ENCODE results near the gene CCDC83. TPM values are rescaled to one million over a fixed set of nuclear protein-coding genes. Genes with fewer than 3 reads are reported as not detected.

CCDC83 gene
- not detected in 2 replicates for total RNA-seq
- not detected for polyA plus RNA-seq (2012)

DNA sequence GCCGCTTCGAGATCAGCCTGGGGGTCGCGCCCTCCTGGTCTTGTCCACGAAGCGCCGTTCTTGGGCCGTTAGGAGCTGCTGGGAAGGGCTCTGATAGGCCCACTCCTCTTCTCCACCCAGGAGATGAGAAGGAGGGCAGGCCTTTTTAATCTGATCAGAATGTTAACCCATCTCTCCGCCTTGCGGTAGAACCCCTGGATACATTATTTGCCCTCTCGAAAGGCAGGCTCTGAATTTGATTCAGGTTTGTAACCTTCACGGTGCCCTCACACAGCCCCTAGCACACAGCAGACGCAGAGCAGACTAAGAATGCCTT lies at the start of gene CCDC83:
TSS of gene CCDC83 (plus strand) at position 43 of the 316 bp plus-strand sequence. CDS start 9,741 bp downstream, outside the sequence.
- DNase-seq (ENCODE audit: low read depth) = no peak

DNA sequence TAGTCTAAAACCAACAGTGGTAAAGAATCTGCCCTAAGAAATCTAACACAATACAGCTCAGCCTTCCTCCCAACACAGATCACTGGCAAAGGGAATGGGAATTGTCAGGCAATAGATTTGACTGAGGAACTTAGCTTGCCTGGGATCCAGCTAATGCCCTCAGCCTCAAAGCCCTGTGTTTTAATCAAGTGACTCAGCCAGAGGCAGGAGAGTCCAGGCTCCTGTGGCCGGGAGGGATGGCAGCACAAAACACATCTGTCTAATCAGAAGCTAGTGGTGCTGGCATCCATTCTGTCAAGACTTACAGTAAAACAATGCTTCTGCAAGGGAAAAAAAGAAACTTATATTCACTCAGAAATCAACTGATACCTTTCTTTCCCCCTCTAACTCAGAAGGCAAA lies 49.8 kb upstream of the CCDC83 start:
- DNase-seq (ENCODE audit: low read depth) = peak; percentile 38

DNA sequence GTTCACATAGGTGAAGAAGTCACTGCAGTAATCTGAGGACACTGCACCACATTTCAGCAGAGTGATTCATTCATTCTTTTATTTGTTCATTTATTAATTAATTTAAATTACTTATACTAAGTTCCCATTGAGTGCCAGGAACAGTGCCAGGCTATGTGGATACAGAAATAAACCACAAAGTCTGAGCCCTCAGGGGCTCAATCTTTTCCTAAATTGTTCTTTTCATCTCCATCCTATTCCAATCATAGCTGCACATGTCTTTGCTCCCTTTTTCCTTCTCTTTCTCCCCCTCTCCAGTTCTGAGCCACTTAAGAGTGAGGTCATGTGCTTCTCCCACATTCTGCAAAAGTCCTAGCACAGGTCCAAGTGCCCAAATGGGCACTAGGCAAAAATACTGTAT lies 49.2 kb upstream of the CCDC83 start:
- DNase-seq (ENCODE audit: low read depth) = no peak

DNA sequence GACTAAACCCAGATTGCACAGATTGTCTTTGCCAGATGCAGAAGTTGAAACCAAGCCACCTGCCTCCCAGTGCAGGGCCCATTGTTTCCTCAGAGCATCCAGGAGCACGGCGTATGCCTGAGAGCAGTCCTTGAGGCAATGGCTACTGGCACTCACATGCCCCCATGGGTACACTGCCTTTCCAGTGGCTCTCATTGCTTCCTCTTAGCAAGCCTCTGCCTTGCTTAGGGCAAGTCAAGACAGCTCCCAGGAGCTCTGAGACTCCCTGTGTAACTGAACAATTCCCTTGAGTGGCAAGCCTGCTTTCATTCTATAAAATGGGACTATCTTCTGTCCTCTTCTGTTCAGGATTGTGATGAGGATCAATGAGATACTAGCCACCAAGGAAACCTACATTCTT lies 48.3 kb upstream of the CCDC83 start:
- no peak for DNase-seq (ENCODE audit: low read depth)

DNA sequence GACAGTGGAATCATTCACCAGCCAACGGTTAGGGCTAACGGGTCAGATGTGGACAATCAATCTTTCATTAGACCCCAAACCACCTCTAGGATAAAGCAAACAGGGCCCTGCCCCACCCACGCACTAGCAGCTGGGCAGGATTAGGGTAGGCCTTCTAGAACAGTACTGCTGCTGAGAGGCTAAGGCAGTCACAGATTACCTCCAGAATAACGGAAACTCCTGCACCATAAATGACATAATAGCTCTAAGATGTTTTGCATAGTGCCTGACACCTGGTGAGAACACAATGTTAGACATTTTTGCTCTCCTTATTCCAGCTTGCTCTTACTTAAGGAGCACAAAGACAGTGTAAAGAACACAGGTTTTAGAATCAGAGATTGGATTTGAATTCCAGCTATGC lies 46.0 kb upstream of the CCDC83 start:
- DNase-seq (ENCODE audit: low read depth) = peak; percentile 39

DNA sequence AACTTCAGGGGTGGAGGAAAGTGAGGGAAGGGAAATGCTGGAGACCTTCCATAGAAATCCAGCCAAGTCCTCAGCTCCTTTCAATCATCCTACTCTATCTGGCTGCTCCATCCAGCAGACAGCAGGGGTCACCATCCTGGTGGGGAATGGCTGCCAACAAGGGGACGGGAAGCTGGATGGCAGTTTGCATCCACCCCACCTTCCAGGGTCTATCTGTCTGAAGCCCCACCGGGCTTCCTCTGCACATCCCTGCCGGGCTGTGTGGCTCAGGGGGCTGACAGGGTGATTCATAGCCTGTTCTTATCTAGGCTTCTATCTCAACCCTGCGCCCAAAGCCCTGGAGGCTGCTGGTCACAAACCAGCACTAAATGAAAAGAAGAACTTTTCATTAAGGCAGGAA lies 45.3 kb upstream of the CCDC83 start:
- peak; percentile 30 for DNase-seq (ENCODE audit: low read depth)

DNA sequence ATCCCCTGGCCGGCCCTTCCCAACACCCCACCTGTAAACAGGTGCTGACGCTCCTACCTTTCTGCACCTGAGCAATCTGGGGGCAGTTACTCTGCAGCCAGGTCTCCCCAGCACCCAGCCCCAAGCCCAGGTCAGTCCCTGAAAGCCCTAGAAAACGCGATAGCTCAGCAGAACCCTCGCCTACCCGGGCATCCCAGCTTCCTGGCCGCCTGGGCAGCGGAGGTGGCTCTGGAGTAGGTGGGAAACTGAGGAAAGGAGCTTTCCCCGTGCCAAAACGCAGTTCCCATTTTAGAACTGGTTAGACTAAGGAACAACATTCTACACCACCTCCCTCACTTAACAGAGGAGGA lies 44.7 kb upstream of the CCDC83 start:
- DNase-seq (ENCODE audit: low read depth) = no peak

DNA sequence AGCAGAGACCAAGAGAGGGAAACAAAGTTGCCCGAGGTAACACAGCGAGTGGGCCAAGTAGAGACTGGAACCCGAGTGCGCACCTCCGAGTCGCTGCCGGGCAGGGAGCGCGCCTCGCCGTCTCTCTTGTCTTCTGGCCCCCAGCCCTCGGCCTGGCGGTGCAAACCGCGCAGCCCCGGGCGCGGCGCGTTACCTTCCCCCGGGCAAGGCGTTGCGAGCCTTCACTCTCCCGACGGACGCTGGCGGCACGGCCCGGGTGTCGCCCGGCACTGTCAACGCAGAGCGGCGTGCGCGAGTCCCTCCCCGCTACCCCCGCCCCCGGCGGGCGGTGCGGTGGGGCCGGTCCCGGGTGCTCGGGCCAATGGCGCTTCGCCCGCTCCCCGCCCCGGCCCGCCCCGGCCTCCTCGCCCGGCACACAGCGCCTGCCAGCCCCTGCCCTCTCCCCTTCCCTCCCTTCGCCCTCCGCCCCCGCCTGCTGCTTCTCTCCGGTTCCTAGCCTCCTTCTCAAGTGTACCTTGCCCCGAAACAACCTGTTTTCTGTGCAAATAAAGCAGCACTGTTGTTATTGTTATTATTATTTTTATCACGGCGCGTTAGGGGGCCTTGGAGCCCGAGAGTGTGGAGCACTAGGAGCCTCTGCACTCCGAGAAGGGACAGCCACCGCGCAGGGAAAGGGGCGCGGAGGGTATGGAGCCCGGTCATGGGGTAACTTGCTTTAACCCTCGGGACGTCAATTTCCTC lies 44.1 kb upstream of the CCDC83 start, which contains the start of gene SYTL2:
TSS of gene SYTL2 (minus strand) at position 271 of the 741 bp plus-strand sequence. CDS start 53,416 bp downstream, outside the sequence.
- DNase-seq (ENCODE audit: low read depth) = peak; percentile 75

DNA sequence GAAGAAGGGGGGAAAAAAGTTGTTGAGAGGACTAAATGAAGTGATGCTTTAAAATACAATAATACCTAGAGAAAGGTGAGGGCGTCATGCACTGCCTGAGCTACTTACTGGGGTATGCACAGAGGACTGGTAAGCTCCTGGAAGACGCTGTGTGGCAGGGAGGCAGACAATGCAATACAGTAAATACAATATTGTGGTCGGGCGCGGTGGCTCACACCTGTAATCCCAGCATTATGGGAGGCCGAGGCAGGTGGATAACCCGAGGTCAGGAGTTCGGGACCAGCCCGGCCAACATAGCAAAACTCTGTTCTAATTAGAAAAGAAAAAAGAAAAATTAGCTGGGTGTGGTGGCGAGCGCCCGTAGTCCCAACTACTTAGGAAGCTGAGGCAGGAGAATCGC lies 43.6 kb upstream of the CCDC83 start:
- DNase-seq (ENCODE audit: low read depth) = no peak

DNA sequence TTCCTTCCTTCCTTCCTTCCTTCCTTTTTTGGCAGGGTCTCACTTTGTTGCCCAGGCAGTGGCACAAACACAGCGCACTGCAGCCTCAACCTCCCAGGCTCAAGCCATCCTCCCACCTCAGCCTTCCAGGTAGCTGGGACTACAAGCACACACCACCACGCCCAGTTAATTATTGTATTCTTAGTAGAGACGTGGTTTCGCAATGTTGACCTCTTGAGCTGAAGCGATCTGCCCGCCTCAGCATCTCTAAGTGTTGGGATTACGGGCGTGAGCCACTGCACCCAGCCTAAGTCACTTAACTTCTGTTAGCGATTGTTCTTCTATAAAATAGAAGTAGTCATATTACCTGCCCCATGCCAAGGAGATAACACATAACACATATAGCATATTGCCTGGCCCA lies 41.5 kb upstream of the CCDC83 start:
- DNase-seq (ENCODE audit: low read depth) = no peak

DNA sequence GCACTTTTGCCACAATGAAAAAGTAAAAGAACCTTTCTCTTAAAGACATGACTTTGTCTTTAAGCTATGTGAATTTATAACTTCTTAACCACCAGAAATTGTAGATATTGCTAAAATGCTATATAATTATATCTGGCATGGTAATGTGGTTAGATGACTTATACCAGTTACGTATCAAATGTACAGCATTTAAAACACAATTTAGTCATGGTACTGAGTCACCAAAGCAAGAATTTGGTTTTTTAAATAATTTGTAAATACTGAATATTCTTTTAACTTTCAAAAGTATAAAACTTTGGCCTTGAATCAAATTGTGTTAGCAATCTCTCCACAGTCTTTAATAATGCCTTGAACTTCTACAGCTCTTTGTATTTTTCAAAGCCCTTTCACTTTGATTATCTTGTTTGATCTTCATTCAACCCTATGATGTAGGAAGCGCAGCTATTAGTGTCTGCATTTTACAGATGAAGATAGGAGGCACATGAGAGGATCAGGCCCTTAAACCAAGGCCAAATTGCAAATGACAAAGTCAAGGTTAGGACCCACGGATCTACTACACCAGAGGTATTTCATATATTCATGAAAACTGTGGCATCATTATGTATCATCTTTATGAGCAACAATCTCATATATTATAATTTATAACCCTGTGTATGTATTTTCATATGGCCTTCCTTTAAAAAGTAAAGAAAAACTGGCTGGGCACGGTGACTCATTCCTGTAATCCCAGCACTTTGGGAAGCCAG lies 39.8 kb upstream of the CCDC83 start:
- no peak for DNase-seq (ENCODE audit: low read depth)

DNA sequence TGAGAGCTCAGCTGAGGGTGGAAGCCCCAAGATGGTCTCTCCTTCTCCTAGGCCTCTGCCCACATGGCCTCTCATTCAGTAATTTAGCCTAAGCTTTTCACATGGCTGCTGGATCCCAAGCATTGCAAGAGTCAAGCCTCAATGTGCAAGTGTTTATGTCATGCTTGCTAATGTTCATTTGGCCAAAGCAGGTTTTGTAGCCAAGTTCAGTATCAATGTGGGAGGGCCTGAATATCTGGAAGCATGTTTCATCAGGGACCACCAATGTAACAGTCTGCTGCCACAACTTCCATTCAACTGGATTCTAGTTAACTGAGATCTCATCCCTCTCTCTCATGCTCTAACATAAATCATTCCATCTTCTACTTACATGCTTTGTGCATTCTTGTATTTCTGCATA lies 35.7 kb upstream of the CCDC83 start:
- no peak for DNase-seq (ENCODE audit: low read depth)

DNA sequence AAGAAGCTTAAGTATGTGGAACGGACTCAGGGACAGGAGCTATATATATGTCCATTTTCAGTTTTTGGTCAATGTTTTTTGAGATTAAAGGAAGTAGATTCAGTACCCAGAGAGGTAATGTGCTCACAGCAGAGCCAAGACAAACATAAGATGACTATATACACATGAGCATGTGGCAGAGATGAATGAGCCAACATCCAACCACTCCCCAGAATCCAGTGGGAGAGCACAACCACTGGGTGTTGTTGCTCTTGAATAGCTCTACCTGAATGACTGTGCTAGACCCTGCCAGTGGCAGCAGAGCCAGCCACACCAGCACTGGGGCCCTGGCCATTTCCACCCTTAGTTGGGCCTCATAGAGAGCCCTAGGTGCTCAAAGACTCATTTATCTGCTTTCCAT lies 33.5 kb upstream of the CCDC83 start:
- DNase-seq (ENCODE audit: low read depth) = no peak

DNA sequence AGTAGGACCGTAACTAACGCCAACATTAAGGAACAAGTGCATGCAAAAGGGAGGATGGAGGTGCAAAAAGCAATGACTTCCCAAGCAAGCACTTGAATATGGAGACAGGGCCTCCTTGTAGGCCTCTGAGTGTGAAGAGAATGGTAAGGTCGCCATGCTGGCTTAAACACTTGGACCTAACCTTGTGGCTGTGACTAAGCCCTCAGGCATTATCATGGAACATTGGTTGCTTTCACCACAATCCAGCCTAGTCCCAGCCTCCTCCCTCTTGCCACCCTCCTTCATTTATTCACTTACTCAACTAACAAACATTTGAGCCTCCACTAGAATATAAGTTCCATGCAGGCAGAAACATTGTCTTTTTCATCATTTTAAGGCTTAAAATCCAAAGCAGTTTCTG lies 32.4 kb upstream of the CCDC83 start:
- peak; percentile 59 for DNase-seq (ENCODE audit: low read depth)

DNA sequence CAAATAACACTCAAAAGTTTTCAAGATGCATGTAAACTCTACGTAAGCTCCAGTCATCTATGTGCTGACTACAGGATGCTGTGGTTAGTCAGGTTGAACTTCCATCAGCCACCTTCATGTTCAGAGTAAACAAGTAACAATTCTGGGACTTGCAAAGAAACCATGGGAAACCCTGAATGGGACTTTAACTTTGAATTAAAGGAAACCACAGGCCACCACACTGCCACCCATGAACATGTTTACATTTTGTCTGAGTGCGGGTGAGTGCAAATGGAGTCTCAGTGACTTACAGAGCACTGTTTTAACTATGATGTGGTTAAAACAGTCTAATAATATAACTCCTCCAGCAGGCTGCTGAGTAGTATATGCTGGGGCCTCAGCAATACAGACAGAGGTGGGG lies 31.4 kb upstream of the CCDC83 start:
- no peak for DNase-seq (ENCODE audit: low read depth)

DNA sequence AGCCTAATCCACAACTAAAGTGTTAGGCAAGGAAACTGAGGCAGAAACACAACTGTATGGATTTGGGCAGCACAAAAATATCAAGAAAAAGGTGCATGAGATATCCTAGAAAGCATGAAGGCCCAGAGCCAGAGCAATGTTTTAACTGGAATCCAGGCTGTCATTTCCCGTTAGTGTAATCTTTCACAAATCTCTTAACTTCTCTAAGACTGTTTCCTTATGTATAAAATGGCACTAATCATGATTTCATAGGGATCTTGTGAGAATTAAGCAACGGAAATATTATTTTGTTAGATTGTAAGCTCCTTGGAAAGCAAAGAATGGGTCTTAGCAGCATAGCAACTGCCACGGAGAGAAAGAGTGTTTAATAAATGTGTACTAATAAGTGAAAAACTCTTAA lies 29.6 kb upstream of the CCDC83 start:
- DNase-seq (ENCODE audit: low read depth) = no peak

DNA sequence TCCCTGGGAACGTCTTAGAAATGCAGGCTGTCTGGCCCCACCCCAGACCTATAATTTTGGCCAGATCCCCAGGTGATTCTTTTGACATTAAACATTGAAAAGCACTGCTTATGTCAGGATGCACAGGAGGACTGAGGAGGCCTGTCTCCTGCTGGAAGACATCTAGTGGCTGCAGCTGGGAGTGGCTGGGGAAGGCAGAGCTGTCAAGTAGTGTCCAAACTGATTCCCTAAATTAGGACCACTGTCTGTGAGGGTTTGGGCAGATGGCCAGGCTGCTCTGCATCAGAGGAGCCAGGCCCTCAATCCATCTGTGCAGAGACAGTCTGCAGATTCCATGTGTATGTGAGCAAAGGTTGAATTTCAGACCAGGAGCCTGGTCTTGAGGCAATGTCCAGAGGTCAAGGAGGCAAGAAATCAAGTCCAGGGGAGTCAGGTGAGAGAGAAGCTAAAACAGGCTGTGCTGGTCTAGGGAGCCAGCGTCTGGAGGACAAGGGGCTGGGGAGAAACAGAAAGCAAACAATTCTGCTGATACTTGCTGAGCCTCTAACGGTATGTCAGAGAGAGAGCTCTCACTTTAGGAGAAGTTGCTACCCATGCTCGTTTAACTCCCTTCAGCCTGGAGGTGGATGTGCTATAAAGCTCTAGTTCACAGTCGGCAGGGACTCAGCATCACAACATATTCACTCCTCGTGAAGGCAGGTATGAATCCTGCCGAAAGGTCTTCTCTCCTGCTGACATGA lies 28.9 kb upstream of the CCDC83 start:
- DNase-seq (ENCODE audit: low read depth) = peak; percentile 83

DNA sequence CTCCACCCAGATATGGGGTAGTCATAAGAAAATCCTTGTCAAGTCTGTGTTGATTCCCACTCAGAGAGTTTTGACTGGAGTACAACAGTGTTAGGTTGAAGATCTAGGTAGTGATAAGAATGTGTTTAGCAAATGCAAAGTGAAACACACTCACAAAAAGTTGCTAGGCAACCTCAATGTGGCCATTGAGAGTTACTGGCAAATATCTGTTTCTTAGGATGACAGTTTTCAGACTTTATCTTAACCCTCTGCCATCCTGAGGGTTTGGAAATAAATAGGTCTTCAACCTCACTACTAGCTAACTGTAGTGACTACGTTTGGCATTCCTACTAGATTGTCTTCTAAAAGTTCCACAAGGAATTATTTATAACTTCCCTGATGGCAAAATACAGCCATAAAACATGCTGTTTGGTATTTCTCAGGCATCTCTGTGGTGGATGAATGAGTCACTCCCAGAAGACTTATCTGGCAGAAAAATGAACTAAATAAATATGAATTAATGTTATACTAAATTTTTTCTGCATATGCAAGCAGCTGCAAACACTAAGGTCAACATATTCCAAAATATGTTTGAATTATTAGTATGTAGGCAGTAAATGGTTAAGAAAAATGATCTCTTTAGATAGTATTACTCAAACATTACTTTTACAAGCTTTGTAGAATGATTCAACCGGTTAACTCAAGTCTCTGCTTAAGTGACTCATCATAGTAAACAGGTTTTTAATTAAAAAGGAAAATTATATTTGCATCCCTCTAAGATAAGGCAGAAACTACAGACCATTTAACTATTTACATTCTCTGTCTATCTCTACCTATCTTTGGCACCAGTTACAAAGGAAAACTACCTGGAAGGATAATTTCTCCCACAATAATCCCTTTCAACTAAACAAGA lies 27.2 kb upstream of the CCDC83 start:
- DNase-seq (ENCODE audit: low read depth) = peak; percentile 78

DNA sequence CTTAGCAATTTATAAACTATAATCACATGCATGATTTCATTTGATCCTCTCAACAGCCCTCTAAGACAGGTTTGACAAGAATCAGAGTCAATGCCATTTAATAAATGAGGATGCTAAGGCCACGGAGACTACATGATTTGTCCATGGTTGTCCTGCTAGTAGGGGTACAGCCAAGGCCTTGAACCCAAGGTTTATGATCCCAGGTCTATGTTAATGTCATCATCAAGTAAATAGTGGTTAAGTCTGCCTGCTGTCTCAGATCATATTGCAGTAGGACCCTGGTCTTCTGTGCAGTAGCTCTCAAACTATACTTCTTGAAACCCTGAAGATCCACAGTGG lies 26.6 kb upstream of the CCDC83 start:
- DNase-seq (ENCODE audit: low read depth) = no peak

DNA sequence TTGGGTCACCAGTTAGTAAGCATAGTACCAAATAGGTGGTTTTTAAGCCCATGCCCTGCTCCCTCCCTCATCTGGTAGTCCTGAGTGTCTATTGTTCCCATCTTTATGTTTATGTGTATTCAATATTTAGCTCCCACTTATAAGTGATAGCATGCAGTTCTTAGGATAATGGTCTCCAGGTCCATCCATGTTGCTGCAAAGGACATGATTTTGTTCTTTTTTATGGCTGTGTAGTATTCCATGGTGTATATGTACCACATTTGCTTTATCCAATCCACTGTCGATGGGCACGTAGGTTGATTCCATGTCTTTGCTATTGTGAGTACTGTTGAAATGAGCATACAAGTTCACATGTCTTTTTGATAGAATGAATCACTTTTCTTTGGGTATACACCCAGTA lies 26.0 kb upstream of the CCDC83 start:
- no peak for DNase-seq (ENCODE audit: low read depth)

DNA sequence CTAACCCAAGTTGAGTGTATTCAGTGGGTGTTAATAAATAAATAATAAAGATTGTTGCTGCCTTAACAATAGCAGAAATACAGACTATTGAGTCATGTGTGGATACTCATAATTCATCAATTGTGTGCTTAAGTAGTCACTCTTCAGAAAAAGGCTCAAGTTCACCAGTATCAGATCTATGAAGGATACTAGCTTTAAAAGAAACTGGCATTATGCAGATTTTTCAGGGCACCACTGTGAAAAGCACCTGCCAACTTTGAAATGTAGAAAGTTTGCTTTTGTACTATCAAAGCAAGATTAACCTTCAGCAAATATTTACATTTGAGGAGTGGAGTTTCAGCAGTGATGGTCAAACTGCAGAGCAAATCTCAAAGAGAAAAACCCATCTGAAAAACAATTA lies 24.1 kb upstream of the CCDC83 start:
- DNase-seq (ENCODE audit: low read depth) = no peak

Measured in myocyte (in vitro differentiated cells).